GM23248 (cell line): Measurements from ENCODE around the gene ANKRD26.

Experiments used
- EZH2 ChIP-seq: fragments of 200-600 bp; sonication (generic); IDR thresholded peaks from 2 replicates; pipeline ENCODE4 v1.6.1; 2018; ENCODE audit warnings: antibody characterized with exemption, mild to moderate bottlenecking; ENCODE audit not compliant: insufficient read depth, poor library complexity, severe bottlenecking
- EZH2phosphoT487 ChIP-seq: fragments of 200-600 bp; sonication (generic); IDR thresholded peaks from 2 replicates; pipeline ENCODE4 v1.6.1; 2018; ENCODE audit warnings: antibody characterized with exemption, moderate library complexity, mild to moderate bottlenecking, low read depth; ENCODE audit not compliant: insufficient read depth

- TF ChIP-seq EZH2, result no peak
- no peak for TF ChIP-seq EZH2phosphoT487
Measured at GRCh38 chr10:26997610-26998009, 102.7 kb downstream of the ANKRD26 start.
